ENCODE results near the gene MIER2. TPM values are rescaled to one million over a fixed set of nuclear protein-coding genes. Genes with fewer than 3 reads are reported as not detected.

MIER2 gene
- total and polyA plus RNA-seq, 4 donors = 2.7 to 4.1 (median 3.7) TPM

GRCh38 chr19:369876-370275, 25.3 kb upstream of the MIER2 start:
- 92% methylated on average over 14 of the region's 14 CpGs for WGBS
- Histone ChIP-seq H3K4me3 (ENCODE audit: low read depth in 1 of 3, low read length in 3 of 3) (no peak overlapping the region), H3K4me1 (ENCODE audit: control insufficient read depth in 4 of 4, insufficient read depth in 4 of 4, low read length in 3 of 4) (no peaks in the 10 kb centered on the region), H3K9ac (ENCODE audit: low read depth in 1 of 2, low read length in 2 of 2) (no peak overlapping the region), H3K9me3 (ENCODE audit: control insufficient read depth in 4 of 4, low read length in 3 of 4) (no peaks in the 10 kb centered on the region), H3K27me3 (ENCODE audit: control insufficient read depth in 4 of 4, insufficient read depth in 4 of 4, low read length in 3 of 4) (peaks cover 0 to 8% (median 3%) of the 10 kb centered on the region in 4 donors), H3K36me3 (ENCODE audit: control insufficient read depth in 4 of 4, insufficient read depth in 3 of 4, low read depth in 1 of 4, low read length in 3 of 4) (no peaks in the 10 kb centered on the region), H3K27ac (ENCODE audit: low read depth in 1 of 2, low read length in 2 of 2) (no peak overlapping the region)
- no peak for DNase-seq (ENCODE audit: low spot score)
- TF ChIP-seq MAX (IDR thresholded peaks at IDR 0.05) = no peak
- no peak for TF ChIP-seq FOXA2 (IDR thresholded peaks at IDR 0.05)
- no peak for TF ChIP-seq NR2F2 (IDR thresholded peaks at IDR 0.05)
- no peak for TF ChIP-seq HNF4G (IDR thresholded peaks at IDR 0.05)

- H3K4me1 ChIP-seq (ENCODE audit: control insufficient read depth in 4 of 4, insufficient read depth in 4 of 4, low read length in 3 of 4) = no peaks in the 10 kb centered on the region
- no peak for DNase-seq (ENCODE audit: low spot score)
- peaks cover 0 to 8% (median 0%) of the 10 kb centered on the region in 4 donors for H3K27me3 ChIP-seq (ENCODE audit: control insufficient read depth in 4 of 4, insufficient read depth in 4 of 4, low read length in 3 of 4)
- H3K9ac ChIP-seq (ENCODE audit: low read depth in 1 of 2, low read length in 2 of 2) = no peak overlapping the region
- TF ChIP-seq GABPA (IDR thresholded peaks at IDR 0.05 in 1 of 2, conservative IDR thresholded peaks at IDR 0.05 in 1 of 2) = no peak
- no peak overlapping the region for H3K4me3 ChIP-seq (ENCODE audit: low read depth in 1 of 3, low read length in 3 of 3)
- H3K9me3 ChIP-seq (ENCODE audit: control insufficient read depth in 4 of 4, low read length in 3 of 4) = no peaks in the 10 kb centered on the region
- H3K36me3 ChIP-seq (ENCODE audit: control insufficient read depth in 4 of 4, insufficient read depth in 3 of 4, low read depth in 1 of 4, low read length in 3 of 4) = no peaks in the 10 kb centered on the region
- no peak overlapping the region for H3K27ac ChIP-seq (ENCODE audit: low read depth in 1 of 2, low read length in 2 of 2)
- WGBS = 83% methylated on average over 13 of the region's 13 CpGs
Measured at GRCh38 chr19:369256-369655, 24.7 kb upstream of the MIER2 start.

DNA sequence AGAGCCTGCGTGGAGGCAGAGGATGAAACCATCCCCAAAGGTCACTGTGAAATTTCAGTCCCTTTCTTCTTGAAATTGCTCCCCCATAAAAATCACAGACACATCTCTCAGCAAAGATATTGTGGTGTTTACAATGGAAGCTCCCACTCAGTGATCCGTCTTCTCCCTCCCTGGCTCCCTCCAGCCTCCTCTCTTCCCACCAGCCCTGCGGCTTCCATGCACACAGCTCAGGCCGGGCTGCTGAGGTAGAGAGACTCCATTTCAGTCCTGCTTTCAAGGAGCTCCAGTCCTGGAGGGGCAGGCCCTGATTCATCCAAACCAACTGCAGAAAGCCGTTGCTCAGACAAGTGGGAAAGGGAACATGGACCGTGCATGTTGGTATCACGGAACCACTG, 24.0 kb upstream of the MIER2 start:
- Histone ChIP-seq H3K4me3 (ENCODE audit: low read depth in 1 of 3, low read length in 3 of 3) (no peak overlapping the region), H3K36me3 (ENCODE audit: control insufficient read depth in 4 of 4, insufficient read depth in 3 of 4, low read depth in 1 of 4, low read length in 3 of 4) (no peaks in the 10 kb centered on the region), H3K9ac (ENCODE audit: low read depth in 1 of 2, low read length in 2 of 2) (no peak overlapping the region), H3K27ac (ENCODE audit: low read depth in 1 of 2, low read length in 2 of 2) (no peak overlapping the region), H3K4me1 (ENCODE audit: control insufficient read depth in 4 of 4, insufficient read depth in 4 of 4, low read length in 3 of 4) (no peaks in the 10 kb centered on the region), H3K27me3 (ENCODE audit: control insufficient read depth in 4 of 4, insufficient read depth in 4 of 4, low read length in 3 of 4) (peaks cover 0 to 8% (median 0%) of the 10 kb centered on the region in 4 donors), H3K9me3 (ENCODE audit: control insufficient read depth in 4 of 4, low read length in 3 of 4) (no peaks in the 10 kb centered on the region)
- TF ChIP-seq, protein P1, sequence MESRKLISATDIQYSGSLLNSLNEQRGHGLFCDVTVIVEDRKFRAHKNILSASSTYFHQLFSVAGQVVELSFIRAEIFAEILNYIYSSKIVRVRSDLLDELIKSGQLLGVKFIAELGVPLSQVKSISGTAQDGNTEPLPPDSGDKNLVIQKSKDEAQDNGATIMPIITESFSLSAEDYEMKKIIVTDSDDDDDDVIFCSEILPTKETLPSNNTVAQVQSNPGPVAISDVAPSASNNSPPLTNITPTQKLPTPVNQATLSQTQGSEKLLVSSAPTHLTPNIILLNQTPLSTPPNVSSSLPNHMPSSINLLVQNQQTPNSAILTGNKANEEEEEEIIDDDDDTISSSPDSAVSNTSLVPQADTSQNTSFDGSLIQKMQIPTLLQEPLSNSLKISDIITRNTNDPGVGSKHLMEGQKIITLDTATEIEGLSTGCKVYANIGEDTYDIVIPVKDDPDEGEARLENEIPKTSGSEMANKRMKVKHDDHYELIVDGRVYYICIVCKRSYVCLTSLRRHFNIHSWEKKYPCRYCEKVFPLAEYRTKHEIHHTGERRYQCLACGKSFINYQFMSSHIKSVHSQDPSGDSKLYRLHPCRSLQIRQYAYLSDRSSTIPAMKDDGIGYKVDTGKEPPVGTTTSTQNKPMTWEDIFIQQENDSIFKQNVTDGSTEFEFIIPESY (IDR thresholded peaks at IDR 0.05) = no peak
- no peak for TF ChIP-seq YY1 (IDR thresholded peaks at IDR 0.05)
- no peak for TF ChIP-seq NR2F2 (IDR thresholded peaks at IDR 0.05)
- no peak for TF ChIP-seq MAX (IDR thresholded peaks at IDR 0.05)
- TF ChIP-seq RXRA (IDR thresholded peaks at IDR 0.05) = no peak
- WGBS = 74% methylated on average over 7 of the region's 7 CpGs
- no peak for DNase-seq (ENCODE audit: low spot score)

GRCh38 chr19:367963-368629, 23.5 kb upstream of the MIER2 start:
- Histone ChIP-seq H3K4me3 (ENCODE audit: low read depth in 1 of 3, low read length in 3 of 3) (no peak overlapping the region), H3K9me3 (ENCODE audit: control insufficient read depth in 4 of 4, low read length in 3 of 4) (no peaks in the 10 kb centered on the region), H3K36me3 (ENCODE audit: control insufficient read depth in 4 of 4, insufficient read depth in 3 of 4, low read depth in 1 of 4, low read length in 3 of 4) (no peaks in the 10 kb centered on the region), H3K4me1 (ENCODE audit: control insufficient read depth in 4 of 4, insufficient read depth in 4 of 4, low read length in 3 of 4) (no peaks in the 10 kb centered on the region), H3K27ac (ENCODE audit: low read depth in 1 of 2, low read length in 2 of 2) (no peak overlapping the region), H3K9ac (ENCODE audit: low read depth in 1 of 2, low read length in 2 of 2) (no peak overlapping the region), H3K27me3 (ENCODE audit: control insufficient read depth in 4 of 4, insufficient read depth in 4 of 4, low read length in 3 of 4) (peaks cover 0 to 8% (median 0%) of the 10 kb centered on the region in 4 donors)
- WGBS = 78% methylated on average over 22 of the region's 22 CpGs
- DNase-seq (ENCODE audit: low spot score) = no peak
- TF ChIP-seq JUND (IDR thresholded peaks at IDR 0.05) (no peak), HNF4G (IDR thresholded peaks at IDR 0.05) (no peak), SP1 (IDR thresholded peaks at IDR 0.05) (no peak), EGR1 (IDR thresholded peaks at IDR 0.05; ENCODE audit: low read depth in 2 of 2) (no peak)
- TF ChIP-seq, protein P2, sequence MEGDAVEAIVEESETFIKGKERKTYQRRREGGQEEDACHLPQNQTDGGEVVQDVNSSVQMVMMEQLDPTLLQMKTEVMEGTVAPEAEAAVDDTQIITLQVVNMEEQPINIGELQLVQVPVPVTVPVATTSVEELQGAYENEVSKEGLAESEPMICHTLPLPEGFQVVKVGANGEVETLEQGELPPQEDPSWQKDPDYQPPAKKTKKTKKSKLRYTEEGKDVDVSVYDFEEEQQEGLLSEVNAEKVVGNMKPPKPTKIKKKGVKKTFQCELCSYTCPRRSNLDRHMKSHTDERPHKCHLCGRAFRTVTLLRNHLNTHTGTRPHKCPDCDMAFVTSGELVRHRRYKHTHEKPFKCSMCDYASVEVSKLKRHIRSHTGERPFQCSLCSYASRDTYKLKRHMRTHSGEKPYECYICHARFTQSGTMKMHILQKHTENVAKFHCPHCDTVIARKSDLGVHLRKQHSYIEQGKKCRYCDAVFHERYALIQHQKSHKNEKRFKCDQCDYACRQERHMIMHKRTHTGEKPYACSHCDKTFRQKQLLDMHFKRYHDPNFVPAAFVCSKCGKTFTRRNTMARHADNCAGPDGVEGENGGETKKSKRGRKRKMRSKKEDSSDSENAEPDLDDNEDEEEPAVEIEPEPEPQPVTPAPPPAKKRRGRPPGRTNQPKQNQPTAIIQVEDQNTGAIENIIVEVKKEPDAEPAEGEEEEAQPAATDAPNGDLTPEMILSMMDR (IDR thresholded peaks at IDR 0.05; ENCODE audit: low read depth, low read length, missing input control) = no peak

Data from liver (tissue), 9 donors.